GM23338 (cell line): Measurements from ENCODE around the gene COL4A5. TPM values are rescaled to one million over a fixed set of nuclear protein-coding genes. Genes with fewer than 3 reads are reported as not detected.

Source experiments
- ATAC-seq: fragments of 200-7000 bp; cut with Tn5 transposase; 3 replicates; pipeline ENCODE4 v1.9.1; 2020
- DNase-seq: peaks from one replicate; pipeline ENCODE4 v3.0.0-alpha.2; 2015; ENCODE audit warnings: low spot score
- H2AFZ ChIP-seq: fragments of 200-600 bp; sonication (generic); 2 replicates; pipeline ENCODE4 v1.8.0; 2016; ENCODE audit warnings: antibody characterized with exemption, mild to moderate bottlenecking, moderate library complexity
- H3F3A ChIP-seq: fragments of 200-600 bp; sonication (generic); replicated peaks from 2 replicates; pipeline ENCODE4 v1.8.0; 2017; ENCODE audit warnings: antibody characterized with exemption, mixed run types, low read depth
- H3K27ac ChIP-seq: fragments of 200-600 bp; sonication (generic); 2 replicates; pipeline ENCODE4 v1.6.1; 2016; ENCODE audit warnings: low read depth
- H3K27me3 ChIP-seq: fragments of 200-600 bp; sonication (generic); 2 replicates; pipeline ENCODE4 v1.8.0; 2016; ENCODE audit warnings: mild to moderate bottlenecking, mixed run types, moderate library complexity; ENCODE audit not compliant: insufficient read depth
- H3K36me3 ChIP-seq: fragments of 200-600 bp; sonication (generic); 2 replicates; pipeline ENCODE4 v1.8.0; 2016; ENCODE audit warnings: mild to moderate bottlenecking; ENCODE audit not compliant: insufficient read depth
- H3K4me1 ChIP-seq: fragments of 200-600 bp; sonication (generic); 2 replicates; pipeline ENCODE4 v1.8.0; 2016; ENCODE audit warnings: mild to moderate bottlenecking, moderate library complexity; ENCODE audit not compliant: insufficient read depth
- H3K4me2 ChIP-seq: fragments of 200-600 bp; sonication (generic); 2 replicates; pipeline ENCODE4 v1.7.1; 2017; ENCODE audit warnings: mixed run types
- H3K4me3 ChIP-seq: fragments of 200-600 bp; sonication (generic); 2 replicates; pipeline ENCODE4 v1.6.1; 2016; ENCODE audit warnings: mixed run types
- H3K79me2 ChIP-seq: fragments of 200-600 bp; sonication (generic); replicated peaks from 2 replicates; pipeline ENCODE4 v1.8.0; 2017; ENCODE audit warnings: mild to moderate bottlenecking; ENCODE audit not compliant: insufficient read depth
- H3K9me2 ChIP-seq: fragments of 200-600 bp; sonication (generic); 2 replicates; pipeline ENCODE4 v1.8.0; 2017; ENCODE audit not compliant: insufficient read depth
- H4K20me1 ChIP-seq: fragments of 200-600 bp; sonication (generic); replicated peaks from 2 replicates; pipeline ENCODE4 v1.8.0; 2017; ENCODE audit warnings: mild to moderate bottlenecking; ENCODE audit not compliant: insufficient read depth
- H3K27ac Mint-ChIP-seq: 2 replicates; pipeline ENCODE4 v1.8.0; 2020; ENCODE audit warnings: inconsistent platforms, mild to moderate bottlenecking, moderate library complexity, mixed read lengths
- H3K27me3 Mint-ChIP-seq: 3 replicates; pipeline ENCODE4 v1.8.0; 2022; ENCODE audit warnings: low read depth, mild to moderate bottlenecking, moderate library complexity, mixed read lengths, inconsistent platforms; ENCODE audit not compliant: insufficient read depth, poor library complexity
- H3K36me3 Mint-ChIP-seq: 3 replicates; pipeline ENCODE4 v1.8.0; 2021; ENCODE audit warnings: low read depth, mild to moderate bottlenecking, inconsistent platforms, moderate library complexity, mixed read lengths
- H3K4me1 Mint-ChIP-seq: 3 replicates; pipeline ENCODE4 v1.8.0; 2020; ENCODE audit warnings: mild to moderate bottlenecking, inconsistent platforms, mixed read lengths
- H3K4me3 Mint-ChIP-seq: 3 replicates; pipeline ENCODE4 v1.8.0; 2021; ENCODE audit warnings: moderate library complexity, mild to moderate bottlenecking, inconsistent platforms, mixed read lengths
- H3K9me3 Mint-ChIP-seq: 3 replicates; pipeline ENCODE4 v1.8.0; 2020; ENCODE audit warnings: moderate library complexity, mild to moderate bottlenecking, inconsistent platforms, mixed read lengths
- CREB1 ChIP-seq: fragments of 250-450 bp; sonication (Bioruptor Pico); IDR thresholded peaks from 2 replicates; pipeline ENCODE4 v1.5.0; 2020; ENCODE audit warnings: low read depth, mild to moderate bottlenecking, moderate library complexity
- EZH2 ChIP-seq: fragments of 200-600 bp; sonication (generic); IDR thresholded peaks from one replicate; pipeline ENCODE4 v1.8.0; 2017; ENCODE audit warnings: antibody characterized with exemption, mild to moderate bottlenecking, low read depth; ENCODE audit not compliant: unreplicated experiment
- EZH2phosphoT487 ChIP-seq: fragments of 200-600 bp; sonication (generic); IDR thresholded peaks from one replicate; pipeline ENCODE4 v1.8.1; 2018; ENCODE audit warnings: antibody characterized with exemption; ENCODE audit not compliant: unreplicated experiment
- JUNB ChIP-seq: IDR thresholded peaks from one replicate; pipeline ENCODE4 v1.6.1; 2016; ENCODE audit warnings: antibody characterized with exemption; ENCODE audit not compliant: unreplicated experiment
- NANOG ChIP-seq: IDR thresholded peaks from 2 replicates; pipeline ENCODE4 v1.6.1; 2016; ENCODE audit warnings: antibody characterized with exemption, borderline replicate concordance
- POLR2AphosphoS5 ChIP-seq: IDR thresholded peaks from 2 replicates; pipeline ENCODE4 v1.6.1; 2016; ENCODE audit warnings: antibody characterized with exemption, low read depth
- STAT1 ChIP-seq: IDR thresholded peaks from one replicate; pipeline ENCODE4 v1.6.1; 2016; ENCODE audit warnings: antibody characterized with exemption; ENCODE audit not compliant: unreplicated experiment
- polyA plus RNA-seq: library from polyadenylated mRNA; unstranded; fragments of >200 nt; fragmentation: Nextera tagmentation; extraction: Ambion mirVana; gene quantifications from 2 replicates; pipeline ENCODE4 v1.2.1, GENCODE V29; 2016
- total RNA-seq: library from RNA; depleted of rRNA; stranded (reverse); fragments of >200 nt; shearing (Covaris generic); gene quantifications from 2 replicates; pipeline ENCODE4 v1.2.3, GENCODE V29; 2014
- TF ChIP-seq, protein P1 (sequence below): fragments of 250-450 bp; sonication (Bioruptor Pico); IDR thresholded peaks from 2 replicates; pipeline ENCODE4 v1.5.0; 2020; ENCODE audit warnings: mild to moderate bottlenecking, moderate library complexity
- TF ChIP-seq, protein P2 (sequence below), 2 experiments: fragments of 200-600 bp in 1 of 2; sonication (generic) in 1 of 2; conservative IDR thresholded peaks; 2 replicates each; pipeline versions ENCODE4 v1.5.1 to v1.6.1; 2016 to 2017; ENCODE audit warnings: antibody characterized with exemption in 2 of 2, low read depth in 2 of 2, mild to moderate bottlenecking in 2 of 2, moderate library complexity in 1 of 2
- TF ChIP-seq, protein P3 (sequence below): IDR thresholded peaks from 2 replicates; pipeline ENCODE4 v1.6.1; 2016; ENCODE audit warnings: antibody characterized with exemption

Gene COL4A5
- total and polyA plus RNA-seq, 2 experiments from 2014 or later = 15.5 to 48.1 TPM

DNA sequence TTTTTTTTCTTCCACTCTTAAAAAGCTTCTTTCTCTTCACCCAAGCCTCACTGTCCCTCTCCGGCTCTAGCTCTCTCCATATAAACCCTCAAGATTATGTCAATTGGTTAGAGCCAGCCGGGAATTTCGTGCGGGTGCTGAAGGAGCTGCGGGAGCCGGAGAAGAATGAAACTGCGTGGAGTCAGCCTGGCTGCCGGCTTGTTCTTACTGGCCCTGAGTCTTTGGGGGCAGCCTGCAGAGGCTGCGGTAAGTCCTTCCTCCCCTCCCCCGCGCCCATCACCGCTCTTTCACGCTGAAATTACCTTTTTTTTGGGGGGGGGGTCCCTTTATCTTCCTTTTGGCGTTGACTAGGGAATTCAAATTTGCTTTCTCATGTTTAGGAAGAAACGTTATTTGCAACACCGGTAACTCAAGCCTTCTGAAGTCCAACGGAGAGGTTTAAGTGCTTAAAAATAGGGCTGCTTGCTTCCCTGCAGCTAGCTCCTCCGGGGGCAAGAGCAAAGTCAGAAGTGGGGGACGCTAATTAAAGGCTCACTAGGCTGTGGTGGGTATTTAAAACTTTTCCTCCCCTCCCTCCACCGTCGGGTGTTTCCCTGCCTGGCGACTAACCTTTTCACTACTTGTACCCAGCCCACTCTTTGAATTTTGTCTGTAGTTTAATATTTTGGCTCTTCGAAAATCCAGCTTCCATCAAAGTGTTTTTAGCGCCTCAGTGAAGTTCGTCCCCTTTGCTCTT lies 491 bp downstream of the COL4A5 start (continued):
- TF ChIP-seq, protein P1, sequence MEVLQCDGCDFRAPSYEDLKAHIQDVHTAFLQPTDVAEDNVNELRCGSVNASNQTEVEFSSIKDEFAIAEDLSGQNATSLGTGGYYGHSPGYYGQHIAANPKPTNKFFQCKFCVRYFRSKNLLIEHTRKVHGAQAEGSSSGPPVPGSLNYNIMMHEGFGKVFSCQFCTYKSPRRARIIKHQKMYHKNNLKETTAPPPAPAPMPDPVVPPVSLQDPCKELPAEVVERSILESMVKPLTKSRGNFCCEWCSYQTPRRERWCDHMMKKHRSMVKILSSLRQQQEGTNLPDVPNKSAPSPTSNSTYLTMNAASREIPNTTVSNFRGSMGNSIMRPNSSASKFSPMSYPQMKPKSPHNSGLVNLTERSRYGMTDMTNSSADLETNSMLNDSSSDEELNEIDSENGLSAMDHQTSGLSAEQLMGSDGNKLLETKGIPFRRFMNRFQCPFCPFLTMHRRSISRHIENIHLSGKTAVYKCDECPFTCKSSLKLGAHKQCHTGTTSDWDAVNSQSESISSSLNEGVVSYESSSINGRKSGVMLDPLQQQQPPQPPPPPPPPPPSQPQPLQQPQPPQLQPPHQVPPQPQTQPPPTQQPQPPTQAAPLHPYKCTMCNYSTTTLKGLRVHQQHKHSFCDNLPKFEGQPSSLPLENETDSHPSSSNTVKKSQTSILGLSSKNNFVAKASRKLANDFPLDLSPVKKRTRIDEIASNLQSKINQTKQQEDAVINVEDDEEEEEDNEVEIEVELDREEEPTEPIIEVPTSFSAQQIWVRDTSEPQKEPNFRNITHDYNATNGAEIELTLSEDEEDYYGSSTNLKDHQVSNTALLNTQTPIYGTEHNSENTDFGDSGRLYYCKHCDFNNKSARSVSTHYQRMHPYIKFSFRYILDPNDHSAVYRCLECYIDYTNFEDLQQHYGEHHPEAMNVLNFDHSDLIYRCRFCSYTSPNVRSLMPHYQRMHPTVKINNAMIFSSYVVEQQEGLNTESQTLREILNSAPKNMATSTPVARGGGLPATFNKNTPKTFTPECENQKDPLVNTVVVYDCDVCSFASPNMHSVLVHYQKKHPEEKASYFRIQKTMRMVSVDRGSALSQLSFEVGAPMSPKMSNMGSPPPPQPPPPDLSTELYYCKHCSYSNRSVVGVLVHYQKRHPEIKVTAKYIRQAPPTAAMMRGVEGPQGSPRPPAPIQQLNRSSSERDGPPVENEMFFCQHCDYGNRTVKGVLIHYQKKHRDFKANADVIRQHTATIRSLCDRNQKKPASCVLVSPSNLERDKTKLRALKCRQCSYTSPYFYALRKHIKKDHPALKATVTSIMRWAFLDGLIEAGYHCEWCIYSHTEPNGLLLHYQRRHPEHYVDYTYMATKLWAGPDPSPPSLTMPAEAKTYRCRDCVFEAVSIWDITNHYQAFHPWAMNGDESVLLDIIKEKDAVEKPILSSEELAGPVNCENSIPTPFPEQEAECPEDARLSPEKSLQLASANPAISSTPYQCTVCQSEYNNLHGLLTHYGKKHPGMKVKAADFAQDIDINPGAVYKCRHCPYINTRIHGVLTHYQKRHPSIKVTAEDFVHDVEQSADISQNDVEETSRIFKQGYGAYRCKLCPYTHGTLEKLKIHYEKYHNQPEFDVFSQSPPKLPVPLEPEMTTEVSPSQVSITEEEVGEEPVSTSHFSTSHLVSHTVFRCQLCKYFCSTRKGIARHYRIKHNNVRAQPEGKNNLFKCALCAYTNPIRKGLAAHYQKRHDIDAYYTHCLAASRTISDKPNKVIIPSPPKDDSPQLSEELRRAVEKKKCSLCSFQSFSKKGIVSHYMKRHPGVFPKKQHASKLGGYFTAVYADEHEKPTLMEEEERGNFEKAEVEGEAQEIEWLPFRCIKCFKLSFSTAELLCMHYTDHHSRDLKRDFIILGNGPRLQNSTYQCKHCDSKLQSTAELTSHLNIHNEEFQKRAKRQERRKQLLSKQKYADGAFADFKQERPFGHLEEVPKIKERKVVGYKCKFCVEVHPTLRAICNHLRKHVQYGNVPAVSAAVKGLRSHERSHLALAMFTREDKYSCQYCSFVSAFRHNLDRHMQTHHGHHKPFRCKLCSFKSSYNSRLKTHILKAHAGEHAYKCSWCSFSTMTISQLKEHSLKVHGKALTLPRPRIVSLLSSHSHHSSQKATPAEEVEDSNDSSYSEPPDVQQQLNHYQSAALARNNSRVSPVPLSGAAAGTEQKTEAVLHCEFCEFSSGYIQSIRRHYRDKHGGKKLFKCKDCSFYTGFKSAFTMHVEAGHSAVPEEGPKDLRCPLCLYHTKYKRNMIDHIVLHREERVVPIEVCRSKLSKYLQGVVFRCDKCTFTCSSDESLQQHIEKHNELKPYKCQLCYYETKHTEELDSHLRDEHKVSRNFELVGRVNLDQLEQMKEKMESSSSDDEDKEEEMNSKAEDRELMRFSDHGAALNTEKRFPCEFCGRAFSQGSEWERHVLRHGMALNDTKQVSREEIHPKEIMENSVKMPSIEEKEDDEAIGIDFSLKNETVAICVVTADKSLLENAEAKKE (CRISPR knock-in tag) = no peak
- TF ChIP-seq STAT1 (no peak), NANOG (no peak), CREB1 (CRISPR knock-in tag) (no peak)

DNA sequence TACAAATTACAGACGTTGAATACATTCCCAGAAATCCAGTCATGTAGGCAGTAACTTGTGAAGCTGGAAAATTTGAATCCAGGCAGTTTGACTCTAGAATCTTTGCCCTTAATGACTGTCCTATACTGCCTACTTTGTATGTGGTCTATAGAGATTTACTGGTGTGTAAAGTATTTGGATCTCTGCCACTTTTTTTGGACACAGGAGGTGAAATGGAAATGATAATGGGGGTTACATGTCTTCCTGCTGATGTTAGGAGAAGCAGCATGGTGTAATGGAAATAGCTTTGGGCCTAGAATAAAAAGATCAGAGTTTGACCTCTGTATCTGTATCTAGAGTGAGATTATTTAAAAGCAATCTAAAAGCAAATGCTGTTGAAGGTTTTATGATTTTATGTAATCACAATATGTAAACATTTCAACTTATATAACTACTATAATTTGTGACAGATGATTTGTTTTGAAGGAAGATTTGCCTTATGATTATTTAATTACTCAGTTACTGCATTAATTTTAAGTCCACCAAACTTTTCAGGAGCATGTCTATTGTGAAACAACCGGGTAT lies 3.3 kb downstream of the COL4A5 start:
- peaks cover 52% of the 10 kb centered on the region for H3K79me2 ChIP-seq
- H3K4me3 ChIP-seq = no peak overlapping the region
- H2AFZ ChIP-seq = no peak overlapping the region
- no peak for DNase-seq
- Mint-ChIP-seq H3K4me3 (peak overlapping the region; percentile 30; the same call in 1 of the 3 replicates), H3K27ac (no peak overlapping the region), H3K36me3 (peaks cover 17% of the 10 kb centered on the region), H3K27me3 (no peaks in the 10 kb centered on the region), H3K4me1 (peaks cover 36% of the 10 kb centered on the region), H3K9me3 (peaks cover 16% of the 10 kb centered on the region; the same call in 2 of the 3 replicates)
- no peak overlapping the region for H3K27ac ChIP-seq
- H3F3A ChIP-seq = no peaks in the 10 kb centered on the region
- no peaks in the 10 kb centered on the region for H3K36me3 ChIP-seq
- H4K20me1 ChIP-seq = no peaks in the 10 kb centered on the region
- H3K4me2 ChIP-seq = no peak overlapping the region
- H3K9me2 ChIP-seq = no peaks in the 10 kb centered on the region
- no peaks in the 10 kb centered on the region for H3K27me3 ChIP-seq
- H3K4me1 ChIP-seq = peaks cover 14% of the 10 kb centered on the region; the same call in 1 of the 2 replicates
- ATAC-seq = no peak
- TF ChIP-seq, protein P2, sequence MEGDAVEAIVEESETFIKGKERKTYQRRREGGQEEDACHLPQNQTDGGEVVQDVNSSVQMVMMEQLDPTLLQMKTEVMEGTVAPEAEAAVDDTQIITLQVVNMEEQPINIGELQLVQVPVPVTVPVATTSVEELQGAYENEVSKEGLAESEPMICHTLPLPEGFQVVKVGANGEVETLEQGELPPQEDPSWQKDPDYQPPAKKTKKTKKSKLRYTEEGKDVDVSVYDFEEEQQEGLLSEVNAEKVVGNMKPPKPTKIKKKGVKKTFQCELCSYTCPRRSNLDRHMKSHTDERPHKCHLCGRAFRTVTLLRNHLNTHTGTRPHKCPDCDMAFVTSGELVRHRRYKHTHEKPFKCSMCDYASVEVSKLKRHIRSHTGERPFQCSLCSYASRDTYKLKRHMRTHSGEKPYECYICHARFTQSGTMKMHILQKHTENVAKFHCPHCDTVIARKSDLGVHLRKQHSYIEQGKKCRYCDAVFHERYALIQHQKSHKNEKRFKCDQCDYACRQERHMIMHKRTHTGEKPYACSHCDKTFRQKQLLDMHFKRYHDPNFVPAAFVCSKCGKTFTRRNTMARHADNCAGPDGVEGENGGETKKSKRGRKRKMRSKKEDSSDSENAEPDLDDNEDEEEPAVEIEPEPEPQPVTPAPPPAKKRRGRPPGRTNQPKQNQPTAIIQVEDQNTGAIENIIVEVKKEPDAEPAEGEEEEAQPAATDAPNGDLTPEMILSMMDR (conservative IDR thresholded peaks at IDR 0.05; ENCODE audit: low read depth in 2 of 2) = no peak
- TF ChIP-seq JUNB (no peak), STAT1 (no peak), EZH2 (no peak), POLR2AphosphoS5 (no peak), EZH2phosphoT487 (no peak), NANOG (no peak), CREB1 (CRISPR knock-in tag) (no peak)
- TF ChIP-seq, protein P3, sequence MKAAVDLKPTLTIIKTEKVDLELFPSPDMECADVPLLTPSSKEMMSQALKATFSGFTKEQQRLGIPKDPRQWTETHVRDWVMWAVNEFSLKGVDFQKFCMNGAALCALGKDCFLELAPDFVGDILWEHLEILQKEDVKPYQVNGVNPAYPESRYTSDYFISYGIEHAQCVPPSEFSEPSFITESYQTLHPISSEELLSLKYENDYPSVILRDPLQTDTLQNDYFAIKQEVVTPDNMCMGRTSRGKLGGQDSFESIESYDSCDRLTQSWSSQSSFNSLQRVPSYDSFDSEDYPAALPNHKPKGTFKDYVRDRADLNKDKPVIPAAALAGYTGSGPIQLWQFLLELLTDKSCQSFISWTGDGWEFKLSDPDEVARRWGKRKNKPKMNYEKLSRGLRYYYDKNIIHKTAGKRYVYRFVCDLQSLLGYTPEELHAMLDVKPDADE = no peak
